Neural progenitor cell (in vitro differentiated cells): ENCODE measurements around the gene LSM14A.

Source experiments
- CTCF ChIP-seq: fragments of 200-600 bp; sonication (generic); IDR thresholded peaks from 2 replicates; pipeline ENCODE4 v1.5.1; 2017; ENCODE audit warnings: antibody characterized with exemption, mild to moderate bottlenecking
- EZH2 ChIP-seq: fragments of 200-600 bp; sonication (generic); IDR thresholded peaks from 2 replicates; pipeline ENCODE4 v1.6.1; 2017; ENCODE audit warnings: antibody characterized with exemption, mild to moderate bottlenecking, moderate library complexity
- EZH2phosphoT487 ChIP-seq: fragments of 200-600 bp; sonication (generic); IDR thresholded peaks from 2 replicates; pipeline ENCODE4 v1.6.1; 2017; ENCODE audit warnings: antibody characterized with exemption

- TF ChIP-seq CTCF (no peak), EZH2 (no peak), EZH2phosphoT487 (no peak)
Measured at GRCh38 chr19:34228347-34228746, 56.0 kb downstream of the LSM14A start.
